Natural killer cell (primary cell): ENCODE data around the gene FBXO44. TPM values are rescaled to one million over a fixed set of nuclear protein-coding genes. Genes with fewer than 3 reads are reported as not detected.

ENCODE experiments used
- ATAC-seq, 3 donors: fragments of 150-1000 bp in 2 of 3; fragments of 200-7000 bp in 1 of 3; cut with Tn5 transposase; 1 replicate in 1 of 3; 2 replicates in 2 of 3; pipeline ENCODE4 v1.10.0; 2021; ENCODE audit warnings: mild to moderate bottlenecking in 2 of 3, moderate library complexity in 2 of 3
- DNase-seq, 2 donors: peaks; one replicate each; pipeline versions ENCODE4 v3.0.0 to v3.0.0-alpha.2; 2013 to 2021; ENCODE audit warnings: mixed read lengths in 1 of 2
- H3K27ac ChIP-seq: one replicate; pipeline ENCODE4 v1.5.1; 2013; ENCODE audit warnings: mild to moderate bottlenecking, low read length
- H3K27me3 ChIP-seq: one replicate; pipeline ENCODE4 v1.6.1; 2013; ENCODE audit warnings: low read length; ENCODE audit not compliant: control insufficient read depth, insufficient read depth
- H3K36me3 ChIP-seq: one replicate; pipeline ENCODE4 v1.6.1; 2013; ENCODE audit warnings: low read length; ENCODE audit not compliant: control insufficient read depth, insufficient read depth
- H3K4me1 ChIP-seq: one replicate; pipeline ENCODE4 v1.6.1; 2013; ENCODE audit warnings: low read length; ENCODE audit not compliant: control insufficient read depth, insufficient read depth
- H3K4me3 ChIP-seq: one replicate; pipeline ENCODE4 v1.5.1; 2013; ENCODE audit warnings: low read length
- H3K9me3 ChIP-seq: one replicate; pipeline ENCODE4 v1.6.1; 2013; ENCODE audit warnings: low read length; ENCODE audit not compliant: control insufficient read depth, insufficient read depth
- H3K27ac Mint-ChIP-seq, 2 donors: one replicate each; pipeline ENCODE4 v1.8.0; 2022; ENCODE audit warnings: mild to moderate bottlenecking in 2 of 2, mixed read lengths in 2 of 2, moderate library complexity in 1 of 2
- H3K27me3 Mint-ChIP-seq, 2 donors: one replicate each; pipeline ENCODE4 v1.8.0; 2022; ENCODE audit warnings: low read depth in 2 of 2, mixed read lengths in 2 of 2
- H3K36me3 Mint-ChIP-seq: one replicate; pipeline ENCODE4 v1.8.0; 2022; ENCODE audit warnings: mixed read lengths
- H3K4me1 Mint-ChIP-seq, 2 donors: one replicate each; pipeline ENCODE4 v1.8.0; 2022; ENCODE audit warnings: mixed read lengths in 2 of 2
- H3K4me3 Mint-ChIP-seq: one replicate; pipeline ENCODE4 v1.8.0; 2022; ENCODE audit warnings: mild to moderate bottlenecking, moderate library complexity, mixed read lengths
- H3K9me3 Mint-ChIP-seq, 2 donors: one replicate each; pipeline ENCODE4 v1.8.0; 2022; ENCODE audit warnings: mixed read lengths in 2 of 2
- CTCF ChIP-seq: fragments of 200-600 bp; IDR thresholded peaks from one replicate; pipeline ENCODE4 v1.8.0; 2022; ENCODE audit warnings: antibody characterized with exemption
- WGBS: methylation state at CpG from one replicate; pipeline ENCODE4 v1.1.7; 2013; ENCODE audit warnings: missing lambda C conversion rate; ENCODE audit not compliant: insufficient coverage; 5-methylcytosine and 5-hydroxymethylcytosine counted together
- intact Hi-C: fragments of 100-400 bp; cut with micrococcal nuclease; formaldehyde crosslinking; loops from one replicate; pipeline ENCODE4 v1.14.2; 2022
- total RNA-seq, 4 donors: library from RNA; stranded (reverse); fragments of 120-200 nt in 1 of 4; gene quantifications; one replicate each; pipeline versions ENCODE4 v1.2.3 to v1.2.4, GENCODE V29; 2013 to 2022

The FBXO44 gene
- total RNA-seq, 3 donors from 2014 or later (not counting 1 experiment from before 2014, with no cell fraction given), result 57.6 to 79.1 (median 69.8) TPM

GRCh38 chr1:11693024-11693590, 38.4 kb downstream of the FBXO44 start:
- peaks cover 0 to 22% of the 10 kb centered on the region in 2 donors for H3K27me3 Mint-ChIP-seq
- 2% methylated on average over 6 of the region's 6 CpGs for whole genome bisulfite sequencing
- no peaks in the 10 kb centered on the region for H3K36me3 Mint-ChIP-seq
- H3K4me1 ChIP-seq, result peaks cover 41% of the 10 kb centered on the region
- no peaks in the 10 kb centered on the region for H3K36me3 ChIP-seq
- intact Hi-C loops, result loop anchor here (1.0 to 2.0 kb wide), 4 partner anchors 13 to 37 kb away; partner anchors contain the start of gene FBXO6
- DNase-seq, result peak; percentile 61 to 64
- peaks cover 38 to 46% of the 10 kb centered on the region in 2 donors for H3K4me1 Mint-ChIP-seq
- H3K27ac ChIP-seq, result peak overlapping the region; percentile 59
- H3K27me3 ChIP-seq, result peaks cover 16% of the 10 kb centered on the region
- H3K27ac Mint-ChIP-seq, result peak overlapping the region; percentile 79 to 85
- H3K9me3 ChIP-seq, result no peaks in the 10 kb centered on the region
- ATAC-seq, result peak; percentile 77 to 80 (median 78)
- no peak overlapping the region for H3K4me3 ChIP-seq
- H3K9me3 Mint-ChIP-seq, result no peaks in the 10 kb centered on the region
- TF ChIP-seq CTCF, result no peak
- peak overlapping the region; percentile 87 for H3K4me3 Mint-ChIP-seq

- Mint-ChIP-seq H3K27ac (peak overlapping the region; percentile 79 to 85), H3K4me1 (peaks cover 38 to 46% of the 10 kb centered on the region in 2 donors), H3K27me3 (peaks cover 0 to 22% of the 10 kb centered on the region in 2 donors), H3K4me3 (peak overlapping the region; percentile 87), H3K9me3 (no peaks in the 10 kb centered on the region), H3K36me3 (no peaks in the 10 kb centered on the region)
- Histone ChIP-seq H3K9me3 (no peaks in the 10 kb centered on the region), H3K27ac (peak overlapping the region; percentile 59), H3K36me3 (no peaks in the 10 kb centered on the region), H3K4me1 (peaks cover 41% of the 10 kb centered on the region), H3K4me3 (no peak overlapping the region), H3K27me3 (peaks cover 16% of the 10 kb centered on the region)
- 81% methylated on average over 5 of the region's 5 CpGs for WGBS
- intact Hi-C loops, result loop anchor here (1.0 to 2.0 kb wide), 4 partner anchors 14 to 36 kb away; partner anchors contain the start of gene FBXO6
- DNase-seq (no peak), ATAC-seq (no peak)
- TF ChIP-seq CTCF, result no peak
Measured at GRCh38 chr1:11693917-11694316, 39.2 kb downstream of the FBXO44 start.

- Histone ChIP-seq H3K9me3 (no peaks in the 10 kb centered on the region), H3K27me3 (peaks cover 15% of the 10 kb centered on the region), H3K4me3 (no peak overlapping the region), H3K36me3 (no peaks in the 10 kb centered on the region), H3K4me1 (peaks cover 34% of the 10 kb centered on the region), H3K27ac (no peak overlapping the region)
- intact Hi-C loops, result no loop called here
- WGBS, result 90% methylated on average over 6 of the region's 6 CpGs
- DNase-seq, result no peak
- no peak overlapping the region for H3K4me3 Mint-ChIP-seq
- TF ChIP-seq CTCF, result no peak
- H3K36me3 Mint-ChIP-seq, result no peaks in the 10 kb centered on the region
- ATAC-seq, result no peak
- no peaks in the 10 kb centered on the region for H3K9me3 Mint-ChIP-seq
- peaks cover 0 to 10% of the 10 kb centered on the region in 2 donors for H3K27me3 Mint-ChIP-seq
- peak overlapping the region in 1 of 2 donors; percentile 33 for H3K27ac Mint-ChIP-seq
- H3K4me1 Mint-ChIP-seq, result peaks cover 26 to 33% of the 10 kb centered on the region in 2 donors
Measured at GRCh38 chr1:11695861-11696260, 41.2 kb downstream of the FBXO44 start.
